ENCODE results near the gene CZIB.

GRCh38 chr1:53182111-53182593, 38.3 kb downstream of the CZIB start:
- no peak for TF ChIP-seq TAF1 (IDR thresholded peaks at IDR 0.05; ENCODE audit: borderline replicate concordance, low read depth, low read length)
- no peak for TF ChIP-seq POLR2AphosphoS5 (IDR thresholded peaks at IDR 0.05; ENCODE audit: low read depth, low read length)
- no peak for TF ChIP-seq POLR2A (IDR thresholded peaks at IDR 0.05; ENCODE audit: low read depth, low read length)

All from GM12892 (cell line).